GM13976 (cell line): ENCODE measurements around the gene CCDC170.

Experiments used
- DNase-seq: peaks from one replicate; pipeline ENCODE4 v3.0.0; 2012; ENCODE audit warnings: low spot score
- in situ Hi-C: fragments of 300-500 bp; cut with MboI; formaldehyde crosslinking; loops from one replicate; pipeline ENCODE4 v1.12.0; 2022; ENCODE audit warnings: low sequenced_read_pairs, mixed read lengths, inconsistent platforms; ENCODE audit not compliant: unreplicated experiment
- TF ChIP-seq, protein P1 (sequence below): IDR thresholded peaks from 2 replicates; pipeline ENCODE4 v1.5.1; 2012; ENCODE audit warnings: borderline replicate concordance, mild to moderate bottlenecking; ENCODE audit not compliant: insufficient read depth; ENCODE audit errors: extremely low read depth, missing control alignments, control extremely low read depth

The CCDC170 gene

DNA sequence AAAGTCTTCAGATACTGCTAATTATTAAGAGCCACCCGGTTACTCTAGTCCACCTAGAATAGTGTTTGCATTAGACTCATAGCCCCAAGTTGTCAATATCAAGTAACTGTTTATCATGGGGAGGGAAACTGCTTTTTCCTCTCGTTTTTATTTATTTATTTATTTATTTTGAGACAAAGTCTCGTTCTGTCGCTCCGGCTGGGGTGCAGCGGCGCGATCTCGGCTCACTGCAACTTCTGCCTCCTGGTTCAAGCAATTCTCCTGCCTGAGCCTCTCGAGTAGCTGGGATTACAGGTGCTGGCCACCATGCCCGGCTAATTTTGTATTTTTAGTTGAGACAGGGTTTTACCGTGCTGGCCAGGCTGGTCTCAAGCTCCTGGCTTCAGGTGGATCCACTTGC is 16.1 kb upstream of the CCDC170 start:
- no peak for DNase-seq
- in situ Hi-C loops = no loop called here
- TF ChIP-seq, protein P1, sequence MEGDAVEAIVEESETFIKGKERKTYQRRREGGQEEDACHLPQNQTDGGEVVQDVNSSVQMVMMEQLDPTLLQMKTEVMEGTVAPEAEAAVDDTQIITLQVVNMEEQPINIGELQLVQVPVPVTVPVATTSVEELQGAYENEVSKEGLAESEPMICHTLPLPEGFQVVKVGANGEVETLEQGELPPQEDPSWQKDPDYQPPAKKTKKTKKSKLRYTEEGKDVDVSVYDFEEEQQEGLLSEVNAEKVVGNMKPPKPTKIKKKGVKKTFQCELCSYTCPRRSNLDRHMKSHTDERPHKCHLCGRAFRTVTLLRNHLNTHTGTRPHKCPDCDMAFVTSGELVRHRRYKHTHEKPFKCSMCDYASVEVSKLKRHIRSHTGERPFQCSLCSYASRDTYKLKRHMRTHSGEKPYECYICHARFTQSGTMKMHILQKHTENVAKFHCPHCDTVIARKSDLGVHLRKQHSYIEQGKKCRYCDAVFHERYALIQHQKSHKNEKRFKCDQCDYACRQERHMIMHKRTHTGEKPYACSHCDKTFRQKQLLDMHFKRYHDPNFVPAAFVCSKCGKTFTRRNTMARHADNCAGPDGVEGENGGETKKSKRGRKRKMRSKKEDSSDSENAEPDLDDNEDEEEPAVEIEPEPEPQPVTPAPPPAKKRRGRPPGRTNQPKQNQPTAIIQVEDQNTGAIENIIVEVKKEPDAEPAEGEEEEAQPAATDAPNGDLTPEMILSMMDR = no peak

DNA sequence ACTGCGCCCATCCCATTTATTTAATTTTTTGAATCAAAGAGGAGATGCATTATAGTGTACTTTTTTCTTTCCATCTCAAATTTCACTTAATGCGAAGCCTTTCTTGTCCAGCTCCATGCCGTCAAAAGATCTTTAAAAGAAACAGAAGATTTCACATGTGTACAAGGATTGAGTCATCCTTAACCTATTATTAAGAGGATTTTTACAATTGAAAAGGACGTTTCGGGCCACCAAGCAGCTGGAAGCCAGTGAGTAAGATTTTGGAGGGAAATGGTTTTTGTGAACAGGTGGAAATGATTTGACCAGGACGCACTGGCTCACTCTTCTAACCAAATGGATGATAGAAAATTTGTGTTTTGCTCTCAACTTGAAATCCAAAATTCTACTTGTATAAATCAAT is 15.1 kb upstream of the CCDC170 start:
- no peak for DNase-seq
- in situ Hi-C loops = no loop called here
- TF ChIP-seq, protein P1 = no peak

DNA sequence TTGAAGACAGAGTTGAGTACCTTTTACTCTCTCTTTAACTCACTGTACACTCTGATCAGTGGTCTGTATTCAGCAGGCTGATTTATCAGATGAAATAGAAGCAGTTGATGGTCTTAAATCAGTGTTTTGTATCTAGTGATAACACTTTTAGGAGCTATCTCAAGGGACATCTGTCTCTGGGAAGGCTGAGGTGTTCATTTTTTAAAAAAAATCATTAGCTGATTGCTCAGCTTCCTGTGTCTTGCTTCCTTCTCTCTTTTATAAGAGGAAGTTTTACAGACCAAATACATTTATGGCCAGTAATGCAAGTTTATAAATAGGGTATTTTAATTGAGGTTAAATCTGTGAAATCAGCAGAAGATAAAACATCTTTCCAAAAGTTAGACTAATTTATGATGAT is 12.0 kb upstream of the CCDC170 start:
- in situ Hi-C loops = no loop called here
- no peak for DNase-seq
- TF ChIP-seq, protein P1 = no peak

DNA sequence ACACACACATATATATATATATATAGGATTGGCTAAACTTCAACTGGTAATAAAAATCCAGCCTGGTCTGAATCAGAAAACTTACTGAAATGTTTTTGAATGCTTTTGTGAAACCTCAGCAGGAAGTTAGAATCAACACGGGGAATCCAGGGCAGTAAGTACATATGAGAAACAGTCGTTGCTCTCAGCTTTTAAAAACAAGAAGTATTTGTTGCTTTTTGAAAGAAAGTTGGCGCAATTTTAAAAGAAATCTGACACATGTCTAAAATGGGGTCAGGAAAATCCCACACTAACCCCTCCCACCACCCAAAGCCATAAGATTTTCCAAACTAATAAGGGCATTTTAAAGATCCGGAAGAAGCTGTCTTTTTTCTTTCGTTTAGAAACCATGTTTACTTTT is 11.5 kb upstream of the CCDC170 start:
- in situ Hi-C loops = no loop called here
- peak; percentile 37 for DNase-seq
- TF ChIP-seq, protein P1 = no peak

DNA sequence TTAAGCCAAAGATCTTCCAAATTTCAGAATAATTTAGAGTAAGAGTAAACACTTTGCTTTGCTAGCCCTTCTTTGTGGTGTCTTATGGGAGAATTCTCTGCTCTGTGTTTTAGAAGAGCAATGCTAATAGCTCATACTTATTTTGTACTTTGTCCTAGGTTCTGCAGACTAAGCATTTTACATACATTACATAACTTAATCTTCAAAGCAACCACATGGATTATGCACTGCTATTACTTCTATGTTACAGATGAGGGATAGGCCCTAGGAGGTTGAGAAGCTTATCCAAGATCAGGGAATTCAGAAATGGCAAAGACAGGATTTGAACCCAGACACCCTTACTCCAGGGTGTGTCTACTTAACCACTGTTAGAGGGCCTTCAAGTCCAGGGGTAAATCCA is 9.8 kb upstream of the CCDC170 start:
- DNase-seq = no peak
- TF ChIP-seq, protein P1 = no peak
- in situ Hi-C loops = no loop called here

DNA sequence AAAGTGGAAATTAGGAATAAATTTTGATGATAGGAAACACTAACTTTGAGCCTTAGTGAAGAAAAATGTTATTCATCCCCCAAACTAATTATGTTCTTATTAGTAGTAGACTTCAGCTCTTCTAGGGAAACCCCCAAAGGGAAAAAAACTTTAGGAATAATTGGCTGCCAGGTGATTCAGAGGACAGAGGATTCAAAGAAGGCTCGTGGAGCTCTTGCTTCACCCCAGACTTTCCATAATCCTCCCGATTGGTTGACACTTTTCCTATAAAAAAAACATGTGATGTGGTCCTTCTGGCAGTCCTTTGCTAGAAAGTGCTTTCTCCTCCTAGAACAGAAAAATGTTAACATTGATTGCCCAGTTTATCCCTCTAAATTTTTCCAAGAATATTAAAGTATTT is 5.6 kb upstream of the CCDC170 start:
- in situ Hi-C loops = no loop called here
- TF ChIP-seq, protein P1 = no peak
- no peak for DNase-seq

DNA sequence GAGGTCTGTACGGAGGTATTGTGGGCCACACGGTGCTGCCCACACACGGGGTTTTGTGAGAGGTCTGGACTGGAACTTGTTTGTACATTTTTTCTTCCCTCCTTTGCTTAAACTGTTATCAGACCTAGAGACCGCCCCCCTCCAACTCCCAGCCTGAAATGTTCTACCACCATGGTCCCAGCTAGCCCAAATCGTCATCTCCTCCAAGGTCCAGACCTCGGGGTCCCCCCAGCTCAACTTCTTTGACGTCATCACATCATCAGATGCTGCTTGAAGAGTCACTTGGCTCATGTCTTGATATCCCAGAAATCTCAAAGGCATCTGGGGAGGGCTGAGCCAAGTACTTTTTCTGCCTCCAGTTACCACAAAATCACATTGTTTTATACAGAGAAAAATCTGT is 2.8 kb upstream of the CCDC170 start:
- in situ Hi-C loops = no loop called here
- TF ChIP-seq, protein P1 = no peak
- DNase-seq = no peak
